HEK293 (cell line): Measurements from ENCODE around the gene SULT1A3.

Experiments
- HOXA7 ChIP-seq: sonication (generic); formaldehyde crosslinking; IDR thresholded peaks from 2 replicates; pipeline ENCODE4 v1.8.1; 2022; ENCODE audit warnings: missing genetic modification reagents, borderline replicate concordance
- TRIM28 ChIP-seq: IDR thresholded peaks from 2 replicates; pipeline ENCODE4 v1.6.1; 2011; ENCODE audit warnings: low read length, control low read depth, borderline replicate concordance
- ZNF175 ChIP-seq: fragments of 450-650 bp; formaldehyde crosslinking; IDR thresholded peaks from 2 replicates; pipeline ENCODE4 v1.5.1; 2016; ENCODE audit warnings: missing biosample characterization, missing genetic modification characterization
- ZNF274 ChIP-seq, 2 experiments: fragments of 200-500 bp in 1 of 2; fragments of 450-650 bp in 1 of 2; sonication (Bioruptor generic) in 1 of 2; formaldehyde crosslinking in 1 of 2; IDR thresholded peaks; 2 replicates each; pipeline versions ENCODE4 v1.5.1 to v1.6.1; 2014 to 2016; ENCODE audit warnings: borderline replicate concordance in 1 of 2, inconsistent platforms in 1 of 2, low read length in 1 of 2, missing biosample characterization in 1 of 2, missing genetic modification characterization in 1 of 2
- ZNF423 ChIP-seq: fragments of 450-650 bp; formaldehyde crosslinking; IDR thresholded peaks from 2 replicates; pipeline ENCODE4 v1.5.1; 2016; ENCODE audit warnings: missing biosample characterization, missing genetic modification characterization
- ZNF549 ChIP-seq: fragments of 450-650 bp; IDR thresholded peaks from 2 replicates; pipeline ENCODE4 v1.5.1; 2018; ENCODE audit warnings: missing biosample characterization, missing genetic modification characterization, mild to moderate bottlenecking, inconsistent platforms, moderate library complexity
- TF ChIP-seq, protein P1 (sequence below): fragments of 450-650 bp; formaldehyde crosslinking; IDR thresholded peaks from 2 replicates; pipeline ENCODE4 v1.5.1; 2016; ENCODE audit warnings: missing biosample characterization, missing genetic modification characterization
- TF ChIP-seq, protein P2 (sequence below): fragments of 450-650 bp; formaldehyde crosslinking; IDR thresholded peaks from 2 replicates; pipeline ENCODE4 v1.5.1; 2016; ENCODE audit warnings: missing biosample characterization, missing genetic modification characterization, borderline replicate concordance
- TF ChIP-seq, protein P3 (sequence below): fragments of 450-650 bp; formaldehyde crosslinking; IDR thresholded peaks from 2 replicates; pipeline ENCODE4 v1.5.1; 2016; ENCODE audit warnings: missing biosample characterization, missing genetic modification characterization, low read depth
- TF ChIP-seq, protein P4 (sequence below): fragments of 450-650 bp; formaldehyde crosslinking; IDR thresholded peaks from 2 replicates; pipeline ENCODE4 v1.5.1; 2016; ENCODE audit warnings: missing biosample characterization, missing genetic modification characterization
- TF ChIP-seq, protein P5 (sequence below): fragments of 450-650 bp; formaldehyde crosslinking; IDR thresholded peaks from 2 replicates; pipeline ENCODE4 v1.5.1; 2016; ENCODE audit warnings: missing biosample characterization, missing genetic modification characterization
- TF ChIP-seq, protein P6 (sequence below): fragments of 450-650 bp; formaldehyde crosslinking; IDR thresholded peaks from 2 replicates; pipeline ENCODE4 v1.5.1; 2016; ENCODE audit warnings: missing biosample characterization, missing genetic modification characterization

DNA sequence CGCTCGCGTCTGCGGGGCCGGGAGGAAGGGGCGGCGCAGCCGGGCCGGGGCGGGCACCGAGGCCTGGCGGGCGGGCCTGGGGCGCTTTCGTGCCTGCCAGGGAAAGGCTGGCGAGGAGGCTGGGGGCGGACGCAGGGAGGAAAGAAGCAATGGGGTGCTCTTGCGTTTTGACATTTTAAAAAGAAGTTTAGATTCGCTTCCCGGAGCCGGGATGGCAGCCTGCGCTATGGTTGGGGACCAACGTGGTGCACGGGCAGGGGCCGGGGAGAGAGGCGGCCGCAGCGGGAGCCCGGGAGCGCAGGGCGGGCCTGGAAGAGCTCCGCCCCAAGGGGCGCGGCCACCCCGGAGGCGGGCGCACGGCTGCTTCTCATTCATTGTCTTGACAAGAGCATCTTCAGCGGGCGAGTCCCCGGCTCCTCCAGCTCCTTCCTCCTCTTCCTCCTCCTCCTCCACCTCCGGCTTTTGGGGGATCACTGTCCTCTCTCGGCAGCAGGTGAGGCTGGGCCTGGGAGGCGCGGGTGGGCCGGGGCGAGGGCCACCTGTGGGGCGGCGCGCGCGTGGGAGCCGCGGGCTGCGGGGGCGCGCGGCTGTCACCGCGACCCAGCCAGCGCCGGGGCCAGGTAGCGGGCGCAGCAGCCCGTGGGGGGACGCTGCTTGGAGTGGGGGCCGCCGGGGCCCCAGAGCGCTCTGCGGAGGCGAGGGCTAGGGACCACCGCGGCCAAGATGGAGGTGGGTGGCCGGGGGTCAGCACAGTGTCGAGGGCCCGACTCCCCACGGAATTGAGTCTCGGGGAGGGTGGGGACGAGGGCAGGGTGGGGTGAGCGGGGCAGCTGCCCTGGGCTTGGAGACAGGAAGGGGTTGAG lies 15.6 kb upstream of the SULT1A3 start, which contains the start of gene CORO1A:
- TF ChIP-seq ZNF274 (IDR thresholded peaks at IDR 0.05; ENCODE audit: low read length) (no peak), ZNF274 (tag by site-specific recombination; IDR thresholded peaks at IDR 0.05; ENCODE audit: borderline replicate concordance) (no peak), HOXA7 (CRISPR knock-in tag) (no peak), ZNF423 (tag by site-specific recombination) (no peak), ZNF549 (tag by site-specific recombination) (no peak), ZNF175 (tag by site-specific recombination) (no peak), TRIM28 (no peak)
- TF ChIP-seq, protein P1, sequence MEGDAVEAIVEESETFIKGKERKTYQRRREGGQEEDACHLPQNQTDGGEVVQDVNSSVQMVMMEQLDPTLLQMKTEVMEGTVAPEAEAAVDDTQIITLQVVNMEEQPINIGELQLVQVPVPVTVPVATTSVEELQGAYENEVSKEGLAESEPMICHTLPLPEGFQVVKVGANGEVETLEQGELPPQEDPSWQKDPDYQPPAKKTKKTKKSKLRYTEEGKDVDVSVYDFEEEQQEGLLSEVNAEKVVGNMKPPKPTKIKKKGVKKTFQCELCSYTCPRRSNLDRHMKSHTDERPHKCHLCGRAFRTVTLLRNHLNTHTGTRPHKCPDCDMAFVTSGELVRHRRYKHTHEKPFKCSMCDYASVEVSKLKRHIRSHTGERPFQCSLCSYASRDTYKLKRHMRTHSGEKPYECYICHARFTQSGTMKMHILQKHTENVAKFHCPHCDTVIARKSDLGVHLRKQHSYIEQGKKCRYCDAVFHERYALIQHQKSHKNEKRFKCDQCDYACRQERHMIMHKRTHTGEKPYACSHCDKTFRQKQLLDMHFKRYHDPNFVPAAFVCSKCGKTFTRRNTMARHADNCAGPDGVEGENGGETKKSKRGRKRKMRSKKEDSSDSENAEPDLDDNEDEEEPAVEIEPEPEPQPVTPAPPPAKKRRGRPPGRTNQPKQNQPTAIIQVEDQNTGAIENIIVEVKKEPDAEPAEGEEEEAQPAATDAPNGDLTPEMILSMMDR: no peak
- TF ChIP-seq, protein P2, sequence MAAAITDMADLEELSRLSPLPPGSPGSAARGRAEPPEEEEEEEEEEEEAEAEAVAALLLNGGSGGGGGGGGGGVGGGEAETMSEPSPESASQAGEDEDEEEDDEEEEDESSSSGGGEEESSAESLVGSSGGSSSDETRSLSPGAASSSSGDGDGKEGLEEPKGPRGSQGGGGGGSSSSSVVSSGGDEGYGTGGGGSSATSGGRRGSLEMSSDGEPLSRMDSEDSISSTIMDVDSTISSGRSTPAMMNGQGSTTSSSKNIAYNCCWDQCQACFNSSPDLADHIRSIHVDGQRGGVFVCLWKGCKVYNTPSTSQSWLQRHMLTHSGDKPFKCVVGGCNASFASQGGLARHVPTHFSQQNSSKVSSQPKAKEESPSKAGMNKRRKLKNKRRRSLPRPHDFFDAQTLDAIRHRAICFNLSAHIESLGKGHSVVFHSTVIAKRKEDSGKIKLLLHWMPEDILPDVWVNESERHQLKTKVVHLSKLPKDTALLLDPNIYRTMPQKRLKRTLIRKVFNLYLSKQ: no peak
- TF ChIP-seq, protein P3, sequence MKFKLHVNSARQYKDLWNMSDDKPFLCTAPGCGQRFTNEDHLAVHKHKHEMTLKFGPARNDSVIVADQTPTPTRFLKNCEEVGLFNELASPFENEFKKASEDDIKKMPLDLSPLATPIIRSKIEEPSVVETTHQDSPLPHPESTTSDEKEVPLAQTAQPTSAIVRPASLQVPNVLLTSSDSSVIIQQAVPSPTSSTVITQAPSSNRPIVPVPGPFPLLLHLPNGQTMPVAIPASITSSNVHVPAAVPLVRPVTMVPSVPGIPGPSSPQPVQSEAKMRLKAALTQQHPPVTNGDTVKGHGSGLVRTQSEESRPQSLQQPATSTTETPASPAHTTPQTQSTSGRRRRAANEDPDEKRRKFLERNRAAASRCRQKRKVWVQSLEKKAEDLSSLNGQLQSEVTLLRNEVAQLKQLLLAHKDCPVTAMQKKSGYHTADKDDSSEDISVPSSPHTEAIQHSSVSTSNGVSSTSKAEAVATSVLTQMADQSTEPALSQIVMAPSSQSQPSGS (tag by site-specific recombination): no peak
- TF ChIP-seq, protein P4, sequence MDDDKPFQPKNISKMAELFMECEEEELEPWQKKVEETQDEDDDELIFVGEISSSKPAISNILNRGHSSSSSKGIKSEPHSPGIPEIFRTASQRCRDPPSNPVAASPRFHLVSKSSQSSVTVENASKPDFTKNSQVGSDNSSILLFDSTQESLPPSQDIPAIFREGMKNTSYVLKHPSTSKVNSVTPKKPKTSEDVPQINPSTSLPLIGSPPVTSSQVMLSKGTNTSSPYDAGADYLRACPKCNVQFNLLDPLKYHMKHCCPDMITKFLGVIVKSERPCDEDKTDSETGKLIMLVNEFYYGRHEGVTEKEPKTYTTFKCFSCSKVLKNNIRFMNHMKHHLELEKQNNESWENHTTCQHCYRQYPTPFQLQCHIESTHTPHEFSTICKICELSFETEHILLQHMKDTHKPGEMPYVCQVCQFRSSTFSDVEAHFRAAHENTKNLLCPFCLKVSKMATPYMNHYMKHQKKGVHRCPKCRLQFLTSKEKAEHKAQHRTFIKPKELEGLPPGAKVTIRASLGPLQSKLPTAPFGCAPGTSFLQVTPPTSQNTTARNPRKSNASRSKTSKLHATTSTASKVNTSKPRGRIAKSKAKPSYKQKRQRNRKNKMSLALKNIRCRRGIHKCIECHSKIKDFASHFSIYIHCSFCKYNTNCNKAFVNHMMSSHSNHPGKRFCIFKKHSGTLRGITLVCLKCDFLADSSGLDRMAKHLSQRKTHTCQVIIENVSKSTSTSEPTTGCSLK (tag by site-specific recombination): no peak
- TF ChIP-seq, protein P5, sequence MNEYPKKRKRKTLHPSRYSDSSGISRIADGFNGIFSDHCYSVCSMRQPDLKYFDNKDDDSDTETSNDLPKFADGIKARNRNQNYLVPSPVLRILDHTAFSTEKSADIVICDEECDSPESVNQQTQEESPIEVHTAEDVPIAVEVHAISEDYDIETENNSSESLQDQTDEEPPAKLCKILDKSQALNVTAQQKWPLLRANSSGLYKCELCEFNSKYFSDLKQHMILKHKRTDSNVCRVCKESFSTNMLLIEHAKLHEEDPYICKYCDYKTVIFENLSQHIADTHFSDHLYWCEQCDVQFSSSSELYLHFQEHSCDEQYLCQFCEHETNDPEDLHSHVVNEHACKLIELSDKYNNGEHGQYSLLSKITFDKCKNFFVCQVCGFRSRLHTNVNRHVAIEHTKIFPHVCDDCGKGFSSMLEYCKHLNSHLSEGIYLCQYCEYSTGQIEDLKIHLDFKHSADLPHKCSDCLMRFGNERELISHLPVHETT: no peak
- TF ChIP-seq, protein P6, sequence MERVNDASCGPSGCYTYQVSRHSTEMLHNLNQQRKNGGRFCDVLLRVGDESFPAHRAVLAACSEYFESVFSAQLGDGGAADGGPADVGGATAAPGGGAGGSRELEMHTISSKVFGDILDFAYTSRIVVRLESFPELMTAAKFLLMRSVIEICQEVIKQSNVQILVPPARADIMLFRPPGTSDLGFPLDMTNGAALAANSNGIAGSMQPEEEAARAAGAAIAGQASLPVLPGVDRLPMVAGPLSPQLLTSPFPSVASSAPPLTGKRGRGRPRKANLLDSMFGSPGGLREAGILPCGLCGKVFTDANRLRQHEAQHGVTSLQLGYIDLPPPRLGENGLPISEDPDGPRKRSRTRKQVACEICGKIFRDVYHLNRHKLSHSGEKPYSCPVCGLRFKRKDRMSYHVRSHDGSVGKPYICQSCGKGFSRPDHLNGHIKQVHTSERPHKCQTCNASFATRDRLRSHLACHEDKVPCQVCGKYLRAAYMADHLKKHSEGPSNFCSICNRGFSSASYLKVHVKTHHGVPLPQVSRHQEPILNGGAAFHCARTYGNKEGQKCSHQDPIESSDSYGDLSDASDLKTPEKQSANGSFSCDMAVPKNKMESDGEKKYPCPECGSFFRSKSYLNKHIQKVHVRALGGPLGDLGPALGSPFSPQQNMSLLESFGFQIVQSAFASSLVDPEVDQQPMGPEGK (tag by site-specific recombination): peak; percentile 80
